ENCODE data around the gene GTPBP6.

DNA sequence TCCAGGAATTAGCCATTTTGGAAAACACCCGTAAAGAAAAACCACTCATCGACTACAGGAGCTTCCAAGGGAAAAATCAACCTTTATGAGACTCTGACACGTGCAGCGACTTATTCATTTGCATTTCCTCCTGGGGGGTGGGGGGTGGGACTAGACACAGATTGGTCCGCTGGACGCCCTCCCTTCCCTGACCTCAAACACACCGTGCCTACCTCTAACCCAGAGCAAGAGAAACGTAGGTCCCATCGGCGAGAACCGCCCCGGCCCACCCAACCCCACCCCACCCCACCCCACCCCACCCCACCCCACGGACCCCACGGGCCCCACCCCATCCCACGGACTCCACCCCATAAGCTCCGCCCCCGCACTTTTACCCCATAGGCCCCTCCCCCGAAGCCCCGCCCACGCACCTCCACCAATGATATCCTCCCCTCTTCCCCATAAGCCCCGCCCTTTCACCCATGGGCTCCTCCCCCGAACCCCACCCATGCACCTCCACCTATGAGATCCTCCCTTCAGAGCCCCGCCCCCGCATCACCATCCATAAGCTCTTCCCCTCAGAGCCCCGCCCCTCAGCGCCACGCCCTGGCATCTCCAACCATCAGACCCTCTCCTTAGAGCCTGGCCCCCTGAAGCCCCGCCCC lies 1.1 kb downstream of the GTPBP6 start:
- TF ChIP-seq, protein P1, sequence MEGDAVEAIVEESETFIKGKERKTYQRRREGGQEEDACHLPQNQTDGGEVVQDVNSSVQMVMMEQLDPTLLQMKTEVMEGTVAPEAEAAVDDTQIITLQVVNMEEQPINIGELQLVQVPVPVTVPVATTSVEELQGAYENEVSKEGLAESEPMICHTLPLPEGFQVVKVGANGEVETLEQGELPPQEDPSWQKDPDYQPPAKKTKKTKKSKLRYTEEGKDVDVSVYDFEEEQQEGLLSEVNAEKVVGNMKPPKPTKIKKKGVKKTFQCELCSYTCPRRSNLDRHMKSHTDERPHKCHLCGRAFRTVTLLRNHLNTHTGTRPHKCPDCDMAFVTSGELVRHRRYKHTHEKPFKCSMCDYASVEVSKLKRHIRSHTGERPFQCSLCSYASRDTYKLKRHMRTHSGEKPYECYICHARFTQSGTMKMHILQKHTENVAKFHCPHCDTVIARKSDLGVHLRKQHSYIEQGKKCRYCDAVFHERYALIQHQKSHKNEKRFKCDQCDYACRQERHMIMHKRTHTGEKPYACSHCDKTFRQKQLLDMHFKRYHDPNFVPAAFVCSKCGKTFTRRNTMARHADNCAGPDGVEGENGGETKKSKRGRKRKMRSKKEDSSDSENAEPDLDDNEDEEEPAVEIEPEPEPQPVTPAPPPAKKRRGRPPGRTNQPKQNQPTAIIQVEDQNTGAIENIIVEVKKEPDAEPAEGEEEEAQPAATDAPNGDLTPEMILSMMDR (IDR thresholded peaks at IDR 0.05; ENCODE audit: poor library complexity): no peak
- no peak for TF ChIP-seq EZH2 (IDR thresholded peaks at IDR 0.05; ENCODE audit: borderline replicate concordance)

All from hepatocyte (in vitro differentiated cells).